NCI-H526 treated with DMSO at 0.1 percent for 48 hours (cell line): ENCODE results near the gene RAC2.

ENCODE experiments used
- DNase-seq: peaks from one replicate; lab custom pipeline; 2025; lab: John Stamatoyannopoulos, UW

RAC2 gene

GRCh38 chr22:37244114-37244921, at the start of gene RAC2:
Gene RAC2 (minus strand): TSS chr22:37244269. CDS start chr22:37244148, 121 bp downstream.
- no peak for DNase-seq

GRCh38 chr22:37293172-37293571, 49.1 kb upstream of the RAC2 start:
- no peak for DNase-seq

GRCh38 chr22:37292641-37293040, 48.6 kb upstream of the RAC2 start:
- DNase-seq = no peak

GRCh38 chr22:37291559-37292298, 47.7 kb upstream of the RAC2 start:
- DNase-seq = no peak

- DNase-seq = no peak
These were observed 46.7 kb upstream of the RAC2 start for GRCh38 chr22:37290737-37291136.

GRCh38 chr22:37289156-37289735, 45.2 kb upstream of the RAC2 start:
- no peak for DNase-seq

GRCh38 chr22:37288521-37288920, 44.5 kb upstream of the RAC2 start:
- no peak for DNase-seq

GRCh38 chr22:37287550-37287951, 43.5 kb upstream of the RAC2 start:
- DNase-seq = no peak

- DNase-seq = no peak
These were observed 41.9 kb upstream of the RAC2 start for GRCh38 chr22:37285937-37286336.

GRCh38 chr22:37284805-37285355, 40.8 kb upstream of the RAC2 start:
- no peak for DNase-seq

GRCh38 chr22:37284126-37284804, 40.2 kb upstream of the RAC2 start:
- DNase-seq = no peak

- DNase-seq = no peak
These were observed 39.4 kb upstream of the RAC2 start for GRCh38 chr22:37283393-37283937.

GRCh38 chr22:37282385-37282677, 38.3 kb upstream of the RAC2 start, which contains the start of gene CYTH4:
Gene CYTH4 (plus strand): TSS chr22:37282508. CDS start chr22:37282570, 62 bp downstream.
- no peak for DNase-seq

- DNase-seq = no peak
These were observed 37.7 kb upstream of the RAC2 start for GRCh38 chr22:37281646-37282384.

GRCh38 chr22:37281195-37281594, 37.1 kb upstream of the RAC2 start:
- no peak for DNase-seq

GRCh38 chr22:37280718-37281117, 36.6 kb upstream of the RAC2 start:
- no peak for DNase-seq

- DNase-seq = no peak
These were observed 35.5 kb upstream of the RAC2 start for GRCh38 chr22:37279331-37280181.

- no peak for DNase-seq
These were observed 34.2 kb upstream of the RAC2 start for GRCh38 chr22:37278261-37278660.

GRCh38 chr22:37277384-37277783, 33.3 kb upstream of the RAC2 start:
- DNase-seq = no peak

- DNase-seq = no peak
These were observed 32.7 kb upstream of the RAC2 start for GRCh38 chr22:37276776-37277175.
